Choroid plexus epithelial cell (primary cell): ENCODE results near the gene CDH16.
A peak's percentile ranks its signal among the peaks of the same experiment; 100 is the strongest.

Experiments
- DNase-seq: peaks from one replicate; pipeline ENCODE4 v3.0.0-alpha.2; 2010; ENCODE audit warnings: low read depth
- H3K4me3 ChIP-seq: 2 replicates; pipeline ENCODE4 v1.5.1; 2011; ENCODE audit warnings: low read depth, mild to moderate bottlenecking, control low read depth, low read length, moderate library complexity
- TF ChIP-seq, protein P1 (sequence below): conservative IDR thresholded peaks from 2 replicates; pipeline ENCODE4 v1.5.1; 2011; ENCODE audit warnings: low read depth, mild to moderate bottlenecking, control low read depth, inconsistent platforms, low read length, moderate library complexity

Gene CDH16

GRCh38 chr16:66926171-66926947 is 7.7 kb upstream of the CDH16 start:
- TF ChIP-seq, protein P1, sequence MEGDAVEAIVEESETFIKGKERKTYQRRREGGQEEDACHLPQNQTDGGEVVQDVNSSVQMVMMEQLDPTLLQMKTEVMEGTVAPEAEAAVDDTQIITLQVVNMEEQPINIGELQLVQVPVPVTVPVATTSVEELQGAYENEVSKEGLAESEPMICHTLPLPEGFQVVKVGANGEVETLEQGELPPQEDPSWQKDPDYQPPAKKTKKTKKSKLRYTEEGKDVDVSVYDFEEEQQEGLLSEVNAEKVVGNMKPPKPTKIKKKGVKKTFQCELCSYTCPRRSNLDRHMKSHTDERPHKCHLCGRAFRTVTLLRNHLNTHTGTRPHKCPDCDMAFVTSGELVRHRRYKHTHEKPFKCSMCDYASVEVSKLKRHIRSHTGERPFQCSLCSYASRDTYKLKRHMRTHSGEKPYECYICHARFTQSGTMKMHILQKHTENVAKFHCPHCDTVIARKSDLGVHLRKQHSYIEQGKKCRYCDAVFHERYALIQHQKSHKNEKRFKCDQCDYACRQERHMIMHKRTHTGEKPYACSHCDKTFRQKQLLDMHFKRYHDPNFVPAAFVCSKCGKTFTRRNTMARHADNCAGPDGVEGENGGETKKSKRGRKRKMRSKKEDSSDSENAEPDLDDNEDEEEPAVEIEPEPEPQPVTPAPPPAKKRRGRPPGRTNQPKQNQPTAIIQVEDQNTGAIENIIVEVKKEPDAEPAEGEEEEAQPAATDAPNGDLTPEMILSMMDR: no peak
- H3K4me3 ChIP-seq: no peak overlapping the region
- DNase-seq: no peak

DNA sequence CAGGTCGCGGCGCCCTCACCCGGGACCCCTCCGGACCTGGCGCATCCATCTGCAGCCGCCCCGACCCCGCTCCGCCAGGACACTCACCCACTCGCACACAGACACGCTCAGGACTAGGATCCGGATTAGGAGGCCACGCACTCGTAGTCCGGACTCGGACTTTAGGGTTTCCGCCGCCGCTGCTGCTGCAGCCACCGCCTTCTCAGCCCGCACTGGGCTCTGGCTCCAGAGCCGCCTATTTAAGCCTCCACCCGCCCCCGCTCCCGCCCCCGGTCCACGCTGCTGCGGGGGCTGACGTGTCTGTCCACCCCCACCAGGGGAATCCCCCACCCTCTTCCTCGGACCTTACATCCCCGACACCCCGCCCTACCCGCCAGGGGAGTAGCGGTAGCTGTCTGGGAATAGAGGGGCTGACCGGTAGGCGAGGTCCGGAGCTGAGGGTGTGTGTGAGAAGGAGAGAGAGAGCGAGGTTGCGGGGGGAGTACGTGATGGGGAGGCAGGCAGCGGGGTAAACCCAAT is 6.7 kb upstream of the CDH16 start, which contains the start of gene RRAD:
TSS of gene RRAD (minus strand) at position 214 of the 519 bp plus-strand sequence. CDS start 356 bp downstream, outside the sequence.
- DNase-seq: peak; percentile 46
- H3K4me3 ChIP-seq: peak within 1 kb of the TSS; percentile 48
- TF ChIP-seq, protein P1: no peak

- H3K4me3 ChIP-seq: peak overlapping the region; percentile 48
- no peak for DNase-seq
- TF ChIP-seq, protein P1: no peak
Observed at GRCh38 chr16:66924527-66925321, 6.0 kb upstream of the CDH16 start.

GRCh38 chr16:66923866-66924265 is 5.2 kb upstream of the CDH16 start:
- H3K4me3 ChIP-seq: no peak overlapping the region
- no peak for DNase-seq
- TF ChIP-seq, protein P1: no peak

GRCh38 chr16:66923247-66923731 is 4.6 kb upstream of the CDH16 start:
- peak; percentile 78 for DNase-seq
- TF ChIP-seq, protein P1: no peak
- no peak overlapping the region for H3K4me3 ChIP-seq

- no peak overlapping the region for H3K4me3 ChIP-seq
- TF ChIP-seq, protein P1: no peak
- DNase-seq: no peak
Observed at GRCh38 chr16:66921729-66922450, 3.2 kb upstream of the CDH16 start.
